ENCODE results near the gene CAST. TPM values are rescaled to one million over a fixed set of nuclear protein-coding genes. Genes with fewer than 3 reads are reported as not detected.

The CAST gene
- total RNA-seq, 2 donors from 2014 or later: 33.5 to 36.2 TPM

GRCh38 chr5:96807075-96807654 lies 145.0 kb downstream of the CAST start:
- Mint-ChIP-seq H3K4me3 (peak overlapping the region; percentile 79), H3K27ac (peak overlapping the region; percentile 78), H3K27me3 (ENCODE audit: insufficient read depth) (peaks cover 21% of the 10 kb centered on the region), H3K4me1 (peaks cover 25% of the 10 kb centered on the region), H3K36me3 (ENCODE audit: low read depth) (no peaks in the 10 kb centered on the region), H3K9me3 (no peaks in the 10 kb centered on the region)
- TF ChIP-seq CTCF (conservative IDR thresholded peaks at IDR 0.05): no peak
- no peaks in the 10 kb centered on the region for H3K27me3 ChIP-seq (ENCODE audit: control insufficient read depth, insufficient read depth, low read length, poor library complexity, severe bottlenecking)
- DNase-seq: peak; percentile 87
- H3K9me3 ChIP-seq (ENCODE audit: control insufficient read depth, low read length): no peaks in the 10 kb centered on the region
- H3K36me3 ChIP-seq (ENCODE audit: control insufficient read depth, insufficient read depth, low read length): no peaks in the 10 kb centered on the region
- peak overlapping the region; percentile 75 for H3K27ac ChIP-seq (ENCODE audit: low read depth, low read length)
- H3K4me3 ChIP-seq (ENCODE audit: low read length): peak overlapping the region; percentile 79
- H3K4me1 ChIP-seq (ENCODE audit: control insufficient read depth, insufficient read depth, low read length): peaks cover 11% of the 10 kb centered on the region
- peak overlapping the region; percentile 73 for H3K9ac ChIP-seq (ENCODE audit: extremely low read depth, low read length, poor library complexity, severe bottlenecking)
- WGBS, 2 experiments (ENCODE audit: insufficient coverage in 1 of 2, insufficient read length in 1 of 2): 3 to 10% methylated on average over 5 to 37 of the region's 37 CpGs

GRCh38 chr5:96808541-96808828 lies 146.3 kb downstream of the CAST start:
- Histone ChIP-seq H3K4me3 (ENCODE audit: low read length) (peak overlapping the region; percentile 81), H3K9me3 (ENCODE audit: control insufficient read depth, low read length) (no peaks in the 10 kb centered on the region), H3K27ac (ENCODE audit: low read depth, low read length) (no peak overlapping the region), H3K4me1 (ENCODE audit: control insufficient read depth, insufficient read depth, low read length) (peaks cover 11% of the 10 kb centered on the region), H3K27me3 (ENCODE audit: control insufficient read depth, insufficient read depth, low read length, poor library complexity, severe bottlenecking) (no peaks in the 10 kb centered on the region), H3K9ac (ENCODE audit: extremely low read depth, low read length, poor library complexity, severe bottlenecking) (no peak overlapping the region), H3K36me3 (ENCODE audit: control insufficient read depth, insufficient read depth, low read length) (no peaks in the 10 kb centered on the region)
- peaks cover 33% of the 10 kb centered on the region for H3K4me1 Mint-ChIP-seq
- WGBS, 2 experiments (ENCODE audit: insufficient coverage in 1 of 2, insufficient read length in 1 of 2): 40 to 45% methylated on average over 1 to 2 of the region's 2 CpGs
- no peak for TF ChIP-seq CTCF (conservative IDR thresholded peaks at IDR 0.05)
- H3K9me3 Mint-ChIP-seq: no peaks in the 10 kb centered on the region
- H3K36me3 Mint-ChIP-seq (ENCODE audit: low read depth): no peaks in the 10 kb centered on the region
- peak overlapping the region; percentile 79 for H3K4me3 Mint-ChIP-seq
- peak overlapping the region; percentile 93 for H3K27ac Mint-ChIP-seq
- no peak for DNase-seq
- peaks cover 20% of the 10 kb centered on the region for H3K27me3 Mint-ChIP-seq (ENCODE audit: insufficient read depth)

- H3K4me1 ChIP-seq (ENCODE audit: control insufficient read depth, insufficient read depth, low read length): peaks cover 11% of the 10 kb centered on the region
- no peaks in the 10 kb centered on the region for H3K36me3 Mint-ChIP-seq (ENCODE audit: low read depth)
- no peak for TF ChIP-seq CTCF (conservative IDR thresholded peaks at IDR 0.05)
- H3K9me3 ChIP-seq (ENCODE audit: control insufficient read depth, low read length): no peaks in the 10 kb centered on the region
- no peak overlapping the region for H3K27ac Mint-ChIP-seq
- DNase-seq: no peak
- peak overlapping the region; percentile 79 for H3K4me3 Mint-ChIP-seq
- H3K4me3 ChIP-seq (ENCODE audit: low read length): no peak overlapping the region
- H3K9me3 Mint-ChIP-seq: no peaks in the 10 kb centered on the region
- H3K4me1 Mint-ChIP-seq: peaks cover 34% of the 10 kb centered on the region
- H3K27ac ChIP-seq (ENCODE audit: low read depth, low read length): no peak overlapping the region
- H3K27me3 Mint-ChIP-seq (ENCODE audit: insufficient read depth): peaks cover 15% of the 10 kb centered on the region
- H3K9ac ChIP-seq (ENCODE audit: extremely low read depth, low read length, poor library complexity, severe bottlenecking): no peak overlapping the region
- no peaks in the 10 kb centered on the region for H3K27me3 ChIP-seq (ENCODE audit: control insufficient read depth, insufficient read depth, low read length, poor library complexity, severe bottlenecking)
- 95 to 98% methylated on average over 7 to 8 of the region's 8 CpGs for WGBS, 2 experiments (ENCODE audit: insufficient coverage in 1 of 2, insufficient read length in 1 of 2)
- no peaks in the 10 kb centered on the region for H3K36me3 ChIP-seq (ENCODE audit: control insufficient read depth, insufficient read depth, low read length)
Measured at GRCh38 chr5:96808868-96809558, 146.8 kb downstream of the CAST start.
